Measurements from ENCODE around the gene OR5M8.

The OR5M8 gene

GRCh38 chr11:56509439-56509838, 18.3 kb upstream of the OR5M8 start:
- no peaks in the 10 kb centered on the region for H3K27me3 ChIP-seq (ENCODE audit: insufficient read depth, poor library complexity, severe bottlenecking)
- no peak overlapping the region for H3K27ac ChIP-seq (ENCODE audit: poor library complexity, severe bottlenecking)
- DNase-seq (ENCODE audit: low spot score), result no peak
- no peaks in the 10 kb centered on the region for H3K4me1 ChIP-seq (ENCODE audit: insufficient read depth, poor library complexity, severe bottlenecking)
- TF ChIP-seq CTCF (IDR thresholded peaks at IDR 0.05; ENCODE audit: poor library complexity, severe bottlenecking), result no peak
- H3K36me3 ChIP-seq (ENCODE audit: low read depth), result no peaks in the 10 kb centered on the region
- H3K4me3 ChIP-seq (ENCODE audit: severe bottlenecking), result no peak overlapping the region
- no peak for ATAC-seq (ENCODE audit: low read depth)
- no peaks in the 10 kb centered on the region for H3K9me3 ChIP-seq (ENCODE audit: severe bottlenecking)

- no peak for DNase-seq (ENCODE audit: low spot score)
- H3K4me3 ChIP-seq (ENCODE audit: severe bottlenecking), result no peak overlapping the region
- no peaks in the 10 kb centered on the region for H3K36me3 ChIP-seq (ENCODE audit: low read depth)
- no peak for TF ChIP-seq CTCF (IDR thresholded peaks at IDR 0.05; ENCODE audit: poor library complexity, severe bottlenecking)
- no peaks in the 10 kb centered on the region for H3K27me3 ChIP-seq (ENCODE audit: insufficient read depth, poor library complexity, severe bottlenecking)
- ATAC-seq (ENCODE audit: low read depth), result no peak
- H3K9me3 ChIP-seq (ENCODE audit: severe bottlenecking), result no peaks in the 10 kb centered on the region
- H3K27ac ChIP-seq (ENCODE audit: poor library complexity, severe bottlenecking), result no peak overlapping the region
- H3K4me1 ChIP-seq (ENCODE audit: insufficient read depth, poor library complexity, severe bottlenecking), result no peaks in the 10 kb centered on the region
Measured at GRCh38 chr11:56497010-56497409, 5.8 kb upstream of the OR5M8 start.

DNA sequence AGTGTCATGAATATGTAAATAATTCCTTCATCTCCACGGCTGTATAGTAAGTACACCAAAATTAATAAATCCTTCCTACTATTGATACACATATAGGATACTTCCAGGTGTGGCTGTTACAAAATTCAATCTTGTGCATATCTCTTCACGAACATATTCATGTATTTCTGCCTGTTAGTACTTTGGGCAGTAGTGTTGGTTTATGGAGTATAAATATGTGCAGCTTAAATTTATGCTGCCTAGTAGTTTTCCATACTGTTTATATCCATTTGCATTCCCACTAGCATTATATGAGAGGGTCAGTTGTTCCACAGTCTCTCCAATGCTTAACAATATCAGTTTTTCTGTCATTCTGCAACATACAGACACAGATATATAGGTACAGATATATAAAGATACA, 3.9 kb upstream of the OR5M8 start:
- ATAC-seq (ENCODE audit: low read depth), result no peak
- H3K36me3 ChIP-seq (ENCODE audit: low read depth), result no peaks in the 10 kb centered on the region
- H3K9me3 ChIP-seq (ENCODE audit: severe bottlenecking), result no peaks in the 10 kb centered on the region
- TF ChIP-seq CTCF (IDR thresholded peaks at IDR 0.05; ENCODE audit: poor library complexity, severe bottlenecking), result no peak
- H3K27me3 ChIP-seq (ENCODE audit: insufficient read depth, poor library complexity, severe bottlenecking), result no peaks in the 10 kb centered on the region
- no peak for DNase-seq (ENCODE audit: low spot score)
- H3K4me1 ChIP-seq (ENCODE audit: insufficient read depth, poor library complexity, severe bottlenecking), result no peaks in the 10 kb centered on the region
- H3K4me3 ChIP-seq (ENCODE audit: severe bottlenecking), result no peak overlapping the region
- H3K27ac ChIP-seq (ENCODE audit: poor library complexity, severe bottlenecking), result no peak overlapping the region

GRCh38 chr11:56486801-56487200, 4.4 kb downstream of the OR5M8 start:
- no peak for TF ChIP-seq CTCF (IDR thresholded peaks at IDR 0.05; ENCODE audit: poor library complexity, severe bottlenecking)
- no peaks in the 10 kb centered on the region for H3K9me3 ChIP-seq (ENCODE audit: severe bottlenecking)
- no peaks in the 10 kb centered on the region for H3K4me1 ChIP-seq (ENCODE audit: insufficient read depth, poor library complexity, severe bottlenecking)
- no peak overlapping the region for H3K27ac ChIP-seq (ENCODE audit: poor library complexity, severe bottlenecking)
- no peak for DNase-seq (ENCODE audit: low spot score)
- no peak for ATAC-seq (ENCODE audit: low read depth)
- H3K36me3 ChIP-seq (ENCODE audit: low read depth), result no peaks in the 10 kb centered on the region
- no peak overlapping the region for H3K4me3 ChIP-seq (ENCODE audit: severe bottlenecking)
- H3K27me3 ChIP-seq (ENCODE audit: insufficient read depth, poor library complexity, severe bottlenecking), result no peaks in the 10 kb centered on the region

DNA sequence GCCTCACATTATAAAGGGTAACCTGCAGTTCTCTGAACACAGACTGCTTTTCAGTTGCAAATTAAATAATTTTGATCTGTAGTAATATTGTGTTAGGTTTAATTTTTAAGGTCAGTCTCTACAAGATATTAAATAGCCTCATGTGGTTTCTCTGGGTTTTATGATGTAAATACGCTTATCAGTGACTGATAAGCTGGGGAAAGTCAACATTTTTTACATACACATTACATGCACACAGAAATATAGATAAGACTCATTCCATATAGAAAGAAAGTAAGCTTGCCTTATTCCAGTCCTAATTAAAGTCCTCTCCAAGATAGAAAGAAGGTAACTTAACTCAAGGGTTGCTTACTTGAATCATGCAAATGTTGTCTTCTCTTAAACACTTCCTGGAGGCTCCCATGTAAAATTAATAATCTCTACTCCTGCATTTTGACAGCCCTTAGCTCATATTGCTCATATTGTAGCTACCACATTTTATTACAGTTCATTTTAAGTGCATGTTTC, 16.4 kb downstream of the OR5M8 start:
- no peaks in the 10 kb centered on the region for H3K4me1 ChIP-seq (ENCODE audit: insufficient read depth, poor library complexity, severe bottlenecking)
- H3K9me3 ChIP-seq (ENCODE audit: severe bottlenecking), result no peaks in the 10 kb centered on the region
- no peak for ATAC-seq (ENCODE audit: low read depth)
- no peak for TF ChIP-seq CTCF (IDR thresholded peaks at IDR 0.05; ENCODE audit: poor library complexity, severe bottlenecking)
- no peaks in the 10 kb centered on the region for H3K27me3 ChIP-seq (ENCODE audit: insufficient read depth, poor library complexity, severe bottlenecking)
- no peak for DNase-seq (ENCODE audit: low spot score)
- no peak overlapping the region for H3K27ac ChIP-seq (ENCODE audit: poor library complexity, severe bottlenecking)
- H3K4me3 ChIP-seq (ENCODE audit: severe bottlenecking), result no peak overlapping the region
- H3K36me3 ChIP-seq (ENCODE audit: low read depth), result no peaks in the 10 kb centered on the region
